ENCODE data around the gene SMYD1. TPM values are rescaled to one million over a fixed set of nuclear protein-coding genes. Genes with fewer than 3 reads are reported as not detected.

The SMYD1 gene
- total RNA-seq, 2 experiments from 2014 or later: not detected

DNA sequence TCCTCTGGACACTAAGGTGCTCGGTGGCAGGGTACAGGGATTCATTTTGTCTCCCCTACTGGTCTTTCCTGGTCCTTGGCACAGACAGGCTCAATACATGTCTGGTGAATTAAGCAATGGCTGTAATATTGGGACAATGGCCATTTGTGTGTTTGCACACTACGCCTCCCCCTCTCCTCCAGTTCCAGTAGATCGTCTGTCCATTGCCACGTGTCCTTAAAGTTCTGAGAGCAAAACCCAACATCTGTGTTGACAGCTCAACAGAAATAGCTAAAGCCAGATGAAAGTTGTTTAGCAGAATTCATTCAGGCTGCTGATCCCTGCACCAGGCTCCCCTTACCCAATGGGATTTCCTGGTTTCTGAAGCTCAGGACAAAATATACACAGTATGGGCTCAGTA is 69.2 kb downstream of the SMYD1 start:
- H3K4me3 Mint-ChIP-seq: no peak overlapping the region

DNA sequence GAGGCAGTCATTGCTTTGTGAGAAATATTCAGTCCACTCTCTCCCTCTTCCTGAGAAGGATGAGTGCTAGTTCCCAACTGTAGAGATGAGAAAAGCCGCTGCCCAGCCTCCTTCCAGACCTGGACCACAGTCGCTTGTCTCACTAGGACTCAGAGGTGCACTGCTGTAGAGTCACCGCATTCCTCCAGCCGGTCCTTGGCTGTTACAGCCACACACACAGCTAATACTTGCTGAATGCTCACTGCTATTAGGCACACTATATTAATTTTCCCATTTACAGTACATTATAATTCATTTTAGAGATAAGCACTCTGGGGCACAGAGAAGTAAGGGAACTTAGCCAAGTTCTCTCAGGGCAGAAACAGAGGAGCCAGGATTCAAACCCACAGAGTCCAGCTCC is 70.2 kb downstream of the SMYD1 start:
- H3K36me3 Mint-ChIP-seq (ENCODE audit: low read depth): no peaks in the 10 kb centered on the region

More for the DNA sequence above, 69.2 kb downstream of the SMYD1 start:
- Mint-ChIP-seq H3K27ac (no peak overlapping the region), H3K9me3 (ENCODE audit: insufficient read depth) (no peaks in the 10 kb centered on the region), H3K27me3 (ENCODE audit: low read depth) (peaks cover 2% of the 10 kb centered on the region), H3K36me3 (ENCODE audit: low read depth) (no peaks in the 10 kb centered on the region), H3K4me1 (ENCODE audit: low read depth) (no peaks in the 10 kb centered on the region)
- DNase-seq (no peak), ATAC-seq (no peak)
- POLR2A ChIA-PET: no interaction called here
- CTCF ChIA-PET: no interaction called here

DNA sequence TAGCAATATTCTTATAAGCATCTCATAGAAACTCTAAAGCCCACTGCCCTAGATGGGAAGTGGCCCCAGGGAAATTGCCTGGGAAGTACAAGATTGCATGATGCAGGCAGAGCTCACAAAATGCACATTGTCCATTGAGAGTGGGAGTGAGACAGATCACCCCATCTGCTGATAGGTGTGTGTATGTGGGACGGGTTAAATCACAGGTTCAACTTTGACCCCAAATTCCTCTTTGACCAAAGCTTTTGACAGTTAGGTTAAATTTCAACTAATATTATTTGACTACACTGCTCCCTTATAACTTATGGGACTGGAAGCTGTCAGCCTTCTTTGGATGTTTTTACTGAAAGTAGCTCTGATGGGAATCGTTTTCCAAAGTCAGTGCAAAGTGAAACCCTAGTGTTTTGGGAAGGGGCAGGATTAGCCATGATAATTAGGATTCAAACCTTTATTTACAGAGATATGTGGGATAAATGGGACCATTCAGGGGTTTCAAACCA is 71.6 kb downstream of the SMYD1 start:
- ChIA-PET POLR2A (no interaction called here), CTCF (interaction anchor here (1.5 kb wide), 1 partner anchor 79 kb away, joined by 3 read pairs; no protein-coding TSS in a partner anchor)
- H3K4me1 Mint-ChIP-seq (ENCODE audit: low read depth): no peaks in the 10 kb centered on the region
- H3K4me3 Mint-ChIP-seq: no peak overlapping the region
- peaks cover 4% of the 10 kb centered on the region for H3K27me3 Mint-ChIP-seq (ENCODE audit: low read depth)
- H3K36me3 Mint-ChIP-seq (ENCODE audit: low read depth): no peaks in the 10 kb centered on the region
- DNase-seq (no peak), ATAC-seq (no peak)
- no peaks in the 10 kb centered on the region for H3K9me3 Mint-ChIP-seq (ENCODE audit: insufficient read depth)
- no peak overlapping the region for H3K27ac Mint-ChIP-seq

More for the DNA sequence above, 70.2 kb downstream of the SMYD1 start:
- H3K27ac Mint-ChIP-seq: no peak overlapping the region
- peaks cover 2% of the 10 kb centered on the region for H3K27me3 Mint-ChIP-seq (ENCODE audit: low read depth)
- no peak overlapping the region for H3K4me3 Mint-ChIP-seq
- no peak for ATAC-seq
- ChIA-PET POLR2A (no interaction called here), CTCF (no interaction called here)
- H3K4me1 Mint-ChIP-seq (ENCODE audit: low read depth): no peaks in the 10 kb centered on the region
- H3K9me3 Mint-ChIP-seq (ENCODE audit: insufficient read depth): no peaks in the 10 kb centered on the region
- no peak for DNase-seq

DNA sequence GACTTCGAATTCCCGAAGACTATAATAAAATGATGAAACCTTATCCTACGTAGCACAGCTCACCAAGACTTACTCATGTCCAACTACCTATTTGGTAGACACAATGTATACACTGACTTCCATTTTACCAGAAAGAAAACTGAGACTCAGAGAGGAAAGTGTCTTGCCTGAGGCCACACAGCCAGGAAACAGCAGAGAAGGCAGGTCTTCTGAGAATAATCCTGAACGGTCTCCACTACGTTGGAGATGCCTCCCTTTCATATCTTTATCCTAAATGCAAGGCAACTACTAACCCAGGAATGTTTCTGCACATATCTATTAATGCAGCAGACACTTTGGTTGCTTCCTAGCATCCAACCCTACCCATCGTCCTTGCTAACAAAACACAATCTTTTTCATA is 72.2 kb downstream of the SMYD1 start:
- Mint-ChIP-seq H3K27me3 (ENCODE audit: low read depth) (peaks cover 4% of the 10 kb centered on the region), H3K4me1 (ENCODE audit: low read depth) (no peaks in the 10 kb centered on the region), H3K4me3 (no peak overlapping the region), H3K27ac (no peak overlapping the region), H3K9me3 (ENCODE audit: insufficient read depth) (no peaks in the 10 kb centered on the region), H3K36me3 (ENCODE audit: low read depth) (no peaks in the 10 kb centered on the region)
- ChIA-PET POLR2A (no interaction called here), CTCF (interaction anchor here (1.5 kb wide), 1 partner anchor 79 kb away, joined by 3 read pairs; no protein-coding TSS in a partner anchor)
- no peak for DNase-seq
- ATAC-seq: no peak

DNA sequence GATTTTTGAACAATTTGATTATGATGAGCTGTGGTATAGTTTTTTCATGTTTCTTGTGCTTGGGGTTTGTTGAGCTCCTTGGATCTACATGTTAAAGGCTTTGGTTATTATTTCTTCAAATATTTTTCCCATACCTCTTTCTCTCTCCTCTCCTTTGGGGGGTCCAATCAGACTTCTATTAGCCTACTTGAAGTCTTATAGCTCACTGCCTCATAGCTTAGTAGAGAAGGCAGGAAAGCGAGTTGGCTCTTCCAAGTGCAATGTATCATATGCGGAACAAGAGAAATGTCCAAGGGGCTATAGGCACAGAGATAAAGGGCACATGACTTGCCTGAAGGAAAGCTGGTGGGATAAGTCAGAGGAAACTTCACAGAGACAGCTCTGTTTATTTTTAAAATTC is 74.3 kb downstream of the SMYD1 start:
- ChIA-PET POLR2A (interaction anchor here (0.7 kb wide), 1 partner anchor 81 kb away, joined by 5 read pairs; no protein-coding TSS in a partner anchor), CTCF (interaction anchor here (1.6 to 1.7 kb wide), 2 partner anchors 18 to 81 kb away, joined by 6 to 7 read pairs; no protein-coding TSS in a partner anchor)
- H3K27ac Mint-ChIP-seq: no peak overlapping the region
- DNase-seq (no peak), ATAC-seq (no peak)
- no peaks in the 10 kb centered on the region for H3K9me3 Mint-ChIP-seq (ENCODE audit: insufficient read depth)
- no peaks in the 10 kb centered on the region for H3K4me1 Mint-ChIP-seq (ENCODE audit: low read depth)
- H3K36me3 Mint-ChIP-seq (ENCODE audit: low read depth): no peaks in the 10 kb centered on the region
- H3K4me3 Mint-ChIP-seq: no peak overlapping the region
- peaks cover 4% of the 10 kb centered on the region for H3K27me3 Mint-ChIP-seq (ENCODE audit: low read depth)

DNA sequence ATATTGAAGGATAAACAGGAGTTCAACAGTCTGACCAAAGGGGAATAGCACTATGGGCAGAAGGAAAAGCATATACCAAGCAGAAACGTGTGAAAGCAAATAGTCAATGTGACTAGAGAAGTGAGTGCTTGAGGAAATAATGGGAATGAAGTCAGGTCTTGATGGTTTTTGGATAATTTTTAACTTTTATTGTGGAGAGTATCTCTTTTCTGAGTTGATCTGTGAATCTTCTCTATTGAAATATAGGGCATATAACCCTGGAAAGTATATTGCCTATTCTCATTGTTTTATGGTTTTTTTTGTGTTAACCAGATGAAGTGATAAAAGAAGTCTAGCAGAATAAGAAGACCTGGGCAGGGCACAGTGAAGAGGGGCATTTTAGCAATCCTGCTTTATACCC is 76.6 kb downstream of the SMYD1 start:
- no peak for DNase-seq
- Mint-ChIP-seq H3K27me3 (ENCODE audit: low read depth) (peaks cover 8% of the 10 kb centered on the region), H3K4me1 (ENCODE audit: low read depth) (no peaks in the 10 kb centered on the region), H3K9me3 (ENCODE audit: insufficient read depth) (peaks cover 11% of the 10 kb centered on the region), H3K27ac (no peak overlapping the region), H3K36me3 (ENCODE audit: low read depth) (no peaks in the 10 kb centered on the region), H3K4me3 (no peak overlapping the region)
- CTCF ChIA-PET: interaction anchor here (1.0 kb wide), 1 partner anchor 84 kb away, joined by 5 read pairs; no protein-coding TSS in a partner anchor
- no peak for ATAC-seq
- POLR2A ChIA-PET: no interaction called here

DNA sequence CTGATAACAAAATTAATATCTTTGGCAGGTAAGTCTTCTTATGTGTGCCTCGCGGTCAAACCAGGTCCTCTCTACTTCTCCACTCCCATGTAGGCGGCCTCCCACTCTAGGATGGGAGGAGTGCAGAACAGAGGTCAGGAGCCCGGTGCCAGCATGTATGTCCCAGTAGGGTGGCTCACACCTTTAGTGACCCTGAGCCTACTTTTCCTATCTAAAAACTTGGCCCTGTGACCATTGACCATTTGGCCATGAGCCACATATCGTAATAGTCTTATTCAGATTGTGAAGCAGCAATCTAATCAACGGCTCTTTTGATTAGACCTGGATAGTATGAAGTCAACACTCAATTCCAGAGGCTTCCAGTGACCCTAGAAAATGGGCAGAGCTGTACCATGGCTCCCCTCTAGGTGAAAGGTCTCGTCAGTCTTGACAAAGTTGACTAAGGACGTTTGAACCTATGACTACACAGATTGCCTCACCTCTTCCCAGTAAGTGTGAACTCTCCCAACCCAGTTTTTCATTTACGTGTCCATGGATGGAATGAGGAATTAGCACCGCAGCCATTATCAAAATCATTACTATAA is 77.4 kb downstream of the SMYD1 start:
- ATAC-seq (no peak), DNase-seq (no peak)
- H3K9me3 Mint-ChIP-seq (ENCODE audit: insufficient read depth): peaks cover 13% of the 10 kb centered on the region
- ChIA-PET POLR2A (interaction anchor here (0.6 kb wide), 1 partner anchor 97 kb away, joined by 4 read pairs; no protein-coding TSS in a partner anchor), CTCF (interaction anchor here (1.8 kb wide), 1 partner anchor 84 kb away, joined by 9 read pairs; no protein-coding TSS in a partner anchor)
- no peak overlapping the region for H3K27ac Mint-ChIP-seq
- no peaks in the 10 kb centered on the region for H3K4me1 Mint-ChIP-seq (ENCODE audit: low read depth)
- H3K4me3 Mint-ChIP-seq: no peak overlapping the region
- no peaks in the 10 kb centered on the region for H3K36me3 Mint-ChIP-seq (ENCODE audit: low read depth)
- H3K27me3 Mint-ChIP-seq (ENCODE audit: low read depth): peaks cover 7% of the 10 kb centered on the region

DNA sequence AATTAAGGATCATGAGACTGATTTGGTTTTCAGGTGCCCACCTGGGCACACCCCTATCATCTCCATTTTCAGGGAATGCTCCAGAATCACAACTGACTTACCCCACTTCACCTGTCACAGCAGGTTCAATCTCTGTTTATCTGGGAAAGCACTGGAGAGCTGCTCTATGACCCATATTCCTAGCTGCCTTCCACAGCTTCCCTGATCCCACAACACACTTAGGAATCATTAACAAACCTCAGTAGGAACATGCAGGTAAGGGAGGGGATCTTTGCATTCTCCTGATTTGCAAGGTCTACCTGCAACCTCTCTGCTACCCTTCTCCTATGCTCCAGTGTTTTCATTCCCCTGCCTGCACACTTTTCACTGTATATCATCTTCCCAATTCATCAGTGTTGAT is 79.0 kb downstream of the SMYD1 start:
- ChIA-PET CTCF (interaction anchor here (1.8 kb wide), 1 partner anchor 86 kb away, joined by 9 read pairs; no protein-coding TSS in a partner anchor), POLR2A (no interaction called here)
- Mint-ChIP-seq H3K4me1 (ENCODE audit: low read depth) (no peaks in the 10 kb centered on the region), H3K27ac (no peak overlapping the region), H3K9me3 (ENCODE audit: insufficient read depth) (peaks cover 13% of the 10 kb centered on the region), H3K4me3 (no peak overlapping the region), H3K36me3 (ENCODE audit: low read depth) (no peaks in the 10 kb centered on the region), H3K27me3 (ENCODE audit: low read depth) (peaks cover 7% of the 10 kb centered on the region)
- ATAC-seq (no peak), DNase-seq (no peak)

DNA sequence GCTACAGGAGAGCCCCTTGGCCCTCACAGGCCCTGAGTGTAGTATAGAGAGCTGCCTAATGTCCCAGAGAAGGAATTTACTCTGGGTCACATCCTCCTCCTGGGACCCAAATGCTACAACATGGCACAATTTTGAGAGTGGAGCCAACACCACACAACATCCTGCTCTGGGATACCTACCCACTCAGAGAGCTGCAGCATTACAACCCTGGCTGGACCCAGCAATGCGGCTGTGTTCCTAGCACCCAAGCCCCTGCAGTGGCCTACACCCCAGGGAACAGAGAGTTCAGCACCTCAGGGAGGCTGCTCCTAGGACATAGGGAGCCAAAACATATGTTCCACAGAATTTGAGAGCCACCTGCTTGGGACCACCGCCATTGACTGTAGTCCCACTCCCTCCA is 79.5 kb downstream of the SMYD1 start:
- CTCF ChIA-PET: interaction anchor here (1.8 kb wide), 1 partner anchor 86 kb away, joined by 9 read pairs; no protein-coding TSS in a partner anchor
- Mint-ChIP-seq H3K4me3 (no peak overlapping the region), H3K27ac (no peak overlapping the region), H3K9me3 (ENCODE audit: insufficient read depth) (peaks cover 17% of the 10 kb centered on the region), H3K36me3 (ENCODE audit: low read depth) (no peaks in the 10 kb centered on the region), H3K27me3 (ENCODE audit: low read depth) (peaks cover 7% of the 10 kb centered on the region), H3K4me1 (ENCODE audit: low read depth) (no peaks in the 10 kb centered on the region)
- DNase-seq (no peak), ATAC-seq (no peak)
- POLR2A ChIA-PET: no interaction called here

DNA sequence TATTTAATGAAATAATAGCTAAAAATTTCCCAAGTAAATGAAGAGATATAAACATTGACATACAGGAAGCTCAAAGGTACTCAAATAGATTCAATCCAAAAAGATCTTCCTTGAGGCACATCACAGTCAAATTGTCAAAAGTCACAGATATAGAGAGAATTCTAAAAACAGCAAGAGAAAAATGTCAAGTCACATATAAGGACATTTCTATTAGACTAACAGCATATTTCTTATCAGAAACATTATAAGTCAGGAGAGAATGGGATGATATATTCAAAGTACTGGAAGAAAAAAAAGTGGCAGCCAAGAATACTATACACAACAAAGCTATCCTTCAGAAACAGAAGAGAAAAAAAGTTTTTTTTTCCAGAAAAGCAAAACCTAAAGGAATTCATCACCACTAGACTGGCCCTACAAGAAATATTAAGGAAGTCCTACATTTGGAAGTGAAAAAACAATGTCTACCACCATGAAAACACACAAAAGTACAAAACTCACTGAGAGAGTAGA is 81.4 kb downstream of the SMYD1 start:
- CTCF ChIA-PET: interaction anchor here (1.0 kb wide), 2 partner anchors 11 to 89 kb away, joined by 3 to 4 read pairs; no protein-coding TSS in a partner anchor
- Mint-ChIP-seq H3K27ac (no peak overlapping the region), H3K27me3 (ENCODE audit: low read depth) (peaks cover 9% of the 10 kb centered on the region)

DNA sequence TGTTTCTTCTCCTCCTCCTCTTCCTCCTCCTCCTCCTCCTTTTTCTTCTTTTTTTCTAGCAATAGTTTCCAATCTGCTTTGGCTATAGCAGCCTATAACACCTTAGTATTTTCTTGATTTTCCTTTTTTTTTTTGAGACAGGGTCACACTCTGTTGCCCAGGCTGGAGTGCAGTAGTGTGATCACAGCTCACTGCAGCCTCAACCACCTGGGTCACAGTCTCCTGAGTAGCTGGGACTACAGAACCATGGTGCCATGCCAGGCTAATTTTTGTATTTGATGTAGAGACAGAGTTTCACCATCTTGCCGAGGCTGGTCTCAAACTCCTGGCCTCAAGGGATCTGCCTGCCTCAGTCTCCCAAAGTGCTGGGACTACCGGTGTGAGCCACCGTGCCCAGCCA is 91.9 kb downstream of the SMYD1 start:
- Mint-ChIP-seq H3K9me3 (ENCODE audit: insufficient read depth) (no peaks in the 10 kb centered on the region), H3K27me3 (ENCODE audit: low read depth) (peaks cover 9% of the 10 kb centered on the region), H3K4me3 (no peak overlapping the region), H3K36me3 (ENCODE audit: low read depth) (no peaks in the 10 kb centered on the region), H3K4me1 (ENCODE audit: low read depth) (no peaks in the 10 kb centered on the region), H3K27ac (no peak overlapping the region)
- ChIA-PET POLR2A (no interaction called here), CTCF (interaction anchor here (0.9 to 5.8 kb wide), 12 partner anchors 9 to 157 kb away, joined by 3 to 135 read pairs (median 4); no protein-coding TSS in a partner anchor)
- no peak for ATAC-seq
- no peak for DNase-seq

More for the DNA sequence above, 81.4 kb downstream of the SMYD1 start:
- Mint-ChIP-seq H3K4me3 (no peak overlapping the region), H3K9me3 (ENCODE audit: insufficient read depth) (peaks cover 21% of the 10 kb centered on the region), H3K4me1 (ENCODE audit: low read depth) (no peaks in the 10 kb centered on the region), H3K36me3 (ENCODE audit: low read depth) (no peaks in the 10 kb centered on the region)
- DNase-seq: no peak
- POLR2A ChIA-PET: no interaction called here
- ATAC-seq: no peak

DNA sequence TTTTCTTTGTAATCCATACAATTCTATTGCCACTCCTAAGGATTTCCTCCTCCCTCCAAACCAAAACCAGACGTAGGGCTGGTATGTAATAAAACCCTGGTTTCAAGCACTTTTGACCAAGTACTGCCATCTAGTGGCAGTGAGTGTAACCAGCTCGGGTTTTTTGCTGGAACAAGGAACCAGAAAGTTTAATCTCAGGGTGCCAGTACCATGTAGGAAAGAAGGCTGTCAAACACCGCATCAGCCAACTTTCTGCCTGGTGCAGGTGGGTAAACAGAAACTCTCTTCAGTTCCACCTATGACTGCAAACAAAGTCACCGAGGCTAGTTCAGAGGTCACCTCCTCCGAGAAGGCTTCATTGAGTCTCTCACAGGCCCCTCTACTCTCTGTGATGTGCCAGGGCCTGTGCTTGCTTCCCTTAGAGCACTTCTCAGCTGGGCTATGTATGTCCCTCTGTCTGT is 92.4 kb downstream of the SMYD1 start:
- ATAC-seq: peak; percentile 47
- no peak overlapping the region for H3K4me3 Mint-ChIP-seq

More for the DNA sequence above, 92.4 kb downstream of the SMYD1 start:
- H3K27me3 Mint-ChIP-seq (ENCODE audit: low read depth): peaks cover 8% of the 10 kb centered on the region
- POLR2A ChIA-PET: no interaction called here
- DNase-seq: peak; percentile 66
- H3K4me1 Mint-ChIP-seq (ENCODE audit: low read depth): no peaks in the 10 kb centered on the region
- no peaks in the 10 kb centered on the region for H3K36me3 Mint-ChIP-seq (ENCODE audit: low read depth)
- no peak overlapping the region for H3K27ac Mint-ChIP-seq
- CTCF ChIA-PET: interaction anchor here (0.9 to 5.8 kb wide), 13 partner anchors 8 to 158 kb away, joined by 3 to 135 read pairs (median 3); no protein-coding TSS in a partner anchor
- no peaks in the 10 kb centered on the region for H3K9me3 Mint-ChIP-seq (ENCODE audit: insufficient read depth)
